HepG2 (cell line): Measurements from ENCODE around the gene STX1B. TPM values are rescaled to one million over a fixed set of nuclear protein-coding genes. Genes with fewer than 3 reads are reported as not detected.
A peak's percentile ranks its signal among the peaks of the same experiment; 100 is the strongest.

ENCODE experiments used
- AHDC1 ChIP-seq: sonication (generic); formaldehyde crosslinking; IDR thresholded peaks from 2 replicates; pipeline ENCODE4 v1.5.1; 2020; ENCODE audit warnings: mild to moderate bottlenecking, missing genetic modification reagents, borderline replicate concordance
- CREB3 ChIP-seq: sonication (generic); formaldehyde crosslinking; IDR thresholded peaks from 2 replicates; pipeline ENCODE4 v1.5.0; 2020; ENCODE audit warnings: missing genetic modification reagents
- E2F1 ChIP-seq: sonication (generic); formaldehyde crosslinking; IDR thresholded peaks from 2 replicates; pipeline ENCODE4 v1.5.0; 2020; ENCODE audit warnings: missing genetic modification reagents
- ELK4 ChIP-seq: sonication (generic); formaldehyde crosslinking; IDR thresholded peaks from 2 replicates; pipeline ENCODE4 v1.9.0; 2021; ENCODE audit warnings: missing genetic modification reagents, borderline replicate concordance
- FOXC1 ChIP-seq: sonication (generic); formaldehyde crosslinking; IDR thresholded peaks from 2 replicates; pipeline ENCODE4 v1.8.0; 2022; ENCODE audit warnings: mild to moderate bottlenecking, missing genetic modification reagents, borderline replicate concordance
- MED1 ChIP-seq: sonication (generic); formaldehyde crosslinking; IDR thresholded peaks from 2 replicates; pipeline ENCODE4 v1.4.0; 2020; ENCODE audit warnings: missing genetic modification reagents
- PHF20 ChIP-seq: sonication (generic); formaldehyde crosslinking; IDR thresholded peaks from 2 replicates; pipeline ENCODE4 v1.5.0; 2020; ENCODE audit warnings: mild to moderate bottlenecking, missing genetic modification reagents
- ZFP82 ChIP-seq: sonication (generic); formaldehyde crosslinking; IDR thresholded peaks from 2 replicates; pipeline ENCODE4 v1.5.1; 2020; ENCODE audit warnings: mild to moderate bottlenecking, missing genetic modification reagents, borderline replicate concordance
- ZNF33A ChIP-seq: sonication (generic); formaldehyde crosslinking; IDR thresholded peaks from 2 replicates; pipeline ENCODE4 v1.5.1; 2020; ENCODE audit warnings: missing genetic modification reagents, mild to moderate bottlenecking, moderate library complexity, borderline replicate concordance
- ZNF33B ChIP-seq: sonication (generic); formaldehyde crosslinking; IDR thresholded peaks from 2 replicates; pipeline ENCODE4 v1.5.1; 2020; ENCODE audit warnings: mild to moderate bottlenecking, missing genetic modification reagents
- ZNF609 ChIP-seq: sonication (generic); formaldehyde crosslinking; IDR thresholded peaks from 2 replicates; pipeline ENCODE4 v1.4.0; 2020; ENCODE audit warnings: mild to moderate bottlenecking, missing genetic modification reagents, borderline replicate concordance
- ZNF816 ChIP-seq: sonication (generic); formaldehyde crosslinking; IDR thresholded peaks from 2 replicates; pipeline ENCODE4 v1.8.0; 2022; ENCODE audit warnings: missing genetic modification reagents, mild to moderate bottlenecking, borderline replicate concordance
- ZNF839 ChIP-seq: sonication (generic); formaldehyde crosslinking; IDR thresholded peaks from 2 replicates; pipeline ENCODE4 v1.4.0; 2020; ENCODE audit warnings: missing genetic modification reagents, mild to moderate bottlenecking, borderline replicate concordance
- polyA plus RNA-seq, 8 experiments: library from polyadenylated mRNA; depleted of rRNA in 3 of 8; stranded (reverse) in 7 of 8; unstranded in 1 of 8; fragments of >200 nt; fragmentation: Illumina TruSeq in 4 of 8; extraction: Trizol in 4 of 8; gene quantifications; 2 replicates each; pipeline versions ENCODE4 v1.2.1 to v1.2.3, GENCODE V29; 2011 to 2016; ENCODE audit warnings: low read depth in 4 of 8, missing spikeins in 1 of 8, mixed read lengths in 1 of 8; ENCODE audit not compliant: insufficient read depth in 1 of 8
- total RNA-seq, 5 experiments: library from RNA; depleted of rRNA; stranded (reverse); fragments of >200 nt; fragmentation: Illumina TruSeq; extraction: Trizol; gene quantifications; 2 replicates each; pipeline ENCODE4 v1.2.3, GENCODE V29; 2016; ENCODE audit warnings: low read depth in 1 of 5

STX1B gene
- total and polyA plus RNA-seq, 2 of the 13 experiments (the other 11 are each of a cell fraction or from before 2014, with no cell fraction given) = 2.1 to 3.0 TPM

GRCh38 chr16:30996985-30997724 lies 13.3 kb downstream of the STX1B start (continued):
- TF ChIP-seq AHDC1 (CRISPR knock-in tag) (peak; percentile 83; the same call in 1 of the 2 replicates), ZNF839 (peak; percentile 97), ZFP82 (CRISPR knock-in tag) (peak; percentile 95), E2F1 (CRISPR knock-in tag) (0 out of 2 replicates have a peak, but pooled peaks have one; percentile 41), PHF20 (CRISPR knock-in tag) (0 out of 2 replicates have a peak, but pooled peaks have one; percentile 50), ZNF816 (CRISPR knock-in tag) (peak; percentile 89), MED1 (CRISPR knock-in tag) (peak; percentile 65), ZNF609 (CRISPR knock-in tag) (peak; percentile 30; the same call in 1 of the 2 replicates), CREB3 (peak; percentile 90), FOXC1 (CRISPR knock-in tag) (peak; percentile 80), ZNF33A (CRISPR knock-in tag) (peak; percentile 63; the same call in 1 of the 2 replicates), ZNF33B (no peak; the same call in 1 of the 2 replicates), ELK4 (CRISPR knock-in tag) (no peak)
